Uterus (tissue), 4 donors: ENCODE measurements around the gene TMC8. TPM values are rescaled to one million over a fixed set of nuclear protein-coding genes. Genes with fewer than 3 reads are reported as not detected.
"Not testable (repeated sequence)": the region's sequence is repeated elsewhere in the genome, so short reads cannot be mapped to it uniquely, and the experiment has no call there.

Experiments used
- DNase-seq, 2 donors: peaks; one replicate each; pipeline ENCODE4 v3.0.0-alpha.2; 2019 to 2020
- H3K27ac ChIP-seq, 2 donors: fragments of 200-600 bp; sonication (generic); 1 replicate in 1 of 2; 2 replicates in 1 of 2; pipeline ENCODE4 v1.5.1; 2016 to 2018
- H3K27me3 ChIP-seq, 2 donors: fragments of 200-600 bp; sonication (generic); one replicate each; pipeline ENCODE4 v1.5.1; 2018 to 2019; ENCODE audit warnings: control low read depth in 1 of 2
- H3K36me3 ChIP-seq, 2 donors: fragments of 200-600 bp; sonication (generic); one replicate each; pipeline ENCODE4 v1.5.1; 2019; ENCODE audit warnings: control low read depth in 1 of 2
- H3K4me1 ChIP-seq, 2 donors: fragments of 200-600 bp; sonication (generic); one replicate each; pipeline ENCODE4 v1.5.1; 2018 to 2019; ENCODE audit warnings: control low read depth in 1 of 2
- H3K4me3 ChIP-seq, 2 donors: fragments of 200-600 bp; sonication (generic); 1 replicate in 1 of 2; 2 replicates in 1 of 2; pipeline ENCODE4 v1.5.1; 2018 to 2019; ENCODE audit warnings: mild to moderate bottlenecking in 1 of 2
- H3K9me3 ChIP-seq, 2 donors: fragments of 200-600 bp; sonication (generic); one replicate each; pipeline ENCODE4 v1.5.1; 2019; ENCODE audit warnings: control low read depth in 1 of 2
- POLR2A ChIP-seq, 2 donors: fragments of 450-650 bp; IDR thresholded peaks; one replicate each; pipeline ENCODE4 v1.6.1; 2016; ENCODE audit warnings: antibody characterized with exemption in 2 of 2, mild to moderate bottlenecking in 1 of 2, moderate library complexity in 1 of 2
- intact Hi-C: fragments of 100-400 bp; cut with DNase I; formaldehyde crosslinking; loops from one replicate; pipeline ENCODE4 v1.15.1; 2023; ENCODE audit warnings: low total_unique reads
- total RNA-seq, 4 donors: library from RNA; depleted of rRNA in 3 of 4; stranded (reverse); fragments of >200 nt in 3 of 4; gene quantifications; one replicate each; pipeline versions ENCODE4 v1.1.0 to v1.2.4, GENCODE V29; 2014 to 2023
- TF ChIP-seq, protein P1 (sequence below), 4 experiments: fragments of 200-600 bp in 2 of 4; fragments of 450-650 bp in 2 of 4; sonication (generic) in 2 of 4; IDR thresholded peaks; one replicate each; pipeline ENCODE4 v1.5.1; 2016 to 2019; ENCODE audit warnings: antibody characterized with exemption in 4 of 4, mild to moderate bottlenecking in 2 of 4, moderate library complexity in 1 of 4
- donor health status: DM: yes; HTN: yes; CAD: no.

The TMC8 gene, protein sequence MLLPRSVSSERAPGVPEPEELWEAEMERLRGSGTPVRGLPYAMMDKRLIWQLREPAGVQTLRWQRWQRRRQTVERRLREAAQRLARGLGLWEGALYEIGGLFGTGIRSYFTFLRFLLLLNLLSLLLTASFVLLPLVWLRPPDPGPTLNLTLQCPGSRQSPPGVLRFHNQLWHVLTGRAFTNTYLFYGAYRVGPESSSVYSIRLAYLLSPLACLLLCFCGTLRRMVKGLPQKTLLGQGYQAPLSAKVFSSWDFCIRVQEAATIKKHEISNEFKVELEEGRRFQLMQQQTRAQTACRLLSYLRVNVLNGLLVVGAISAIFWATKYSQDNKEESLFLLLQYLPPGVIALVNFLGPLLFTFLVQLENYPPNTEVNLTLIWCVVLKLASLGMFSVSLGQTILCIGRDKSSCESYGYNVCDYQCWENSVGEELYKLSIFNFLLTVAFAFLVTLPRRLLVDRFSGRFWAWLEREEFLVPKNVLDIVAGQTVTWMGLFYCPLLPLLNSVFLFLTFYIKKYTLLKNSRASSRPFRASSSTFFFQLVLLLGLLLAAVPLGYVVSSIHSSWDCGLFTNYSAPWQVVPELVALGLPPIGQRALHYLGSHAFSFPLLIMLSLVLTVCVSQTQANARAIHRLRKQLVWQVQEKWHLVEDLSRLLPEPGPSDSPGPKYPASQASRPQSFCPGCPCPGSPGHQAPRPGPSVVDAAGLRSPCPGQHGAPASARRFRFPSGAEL
- total RNA-seq, result 10 to 100 TPM in 1 of 4 donors, 1 to 10 TPM in 2, under 1 TPM in 1; 0.51 to 20.1 (median 3.1) TPM

DNA sequence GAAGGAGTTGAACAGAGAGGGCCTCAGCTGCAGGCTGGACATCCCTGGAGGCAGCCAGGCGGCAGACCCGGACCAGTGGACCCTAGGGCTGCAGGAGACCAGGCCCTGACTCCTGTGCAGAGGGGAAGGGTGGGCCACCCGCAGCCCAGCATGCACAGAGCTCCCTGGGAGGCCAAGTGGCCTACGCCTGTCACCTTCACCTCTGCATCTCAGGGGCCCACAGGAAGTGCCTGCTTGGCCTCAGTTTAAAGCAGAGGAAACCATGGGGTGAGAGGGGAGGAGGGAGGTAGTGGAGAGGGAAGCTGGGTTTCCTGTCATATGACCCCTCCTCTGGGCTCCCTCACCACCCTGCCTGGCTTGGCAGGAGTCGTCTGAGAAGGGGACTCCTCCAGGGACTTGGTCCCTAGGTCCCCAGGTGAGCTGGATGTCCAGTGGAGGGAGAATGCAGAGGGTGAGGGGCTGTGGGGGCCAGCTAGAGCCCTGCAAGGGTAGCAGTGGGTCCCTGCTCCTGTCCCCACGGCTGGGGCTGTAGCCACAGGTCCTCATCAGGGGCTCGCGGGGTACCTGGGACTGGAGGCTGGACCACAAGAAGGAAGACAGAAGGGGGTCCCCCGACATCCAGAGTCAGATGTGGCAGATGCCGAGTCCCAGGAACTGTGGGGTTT, at the start of gene TMC8:
Gene TMC8 (plus strand): TSS at position 335 of the 665 bp plus-strand sequence. CDS start 818 bp downstream, outside the sequence.
- Histone ChIP-seq H3K36me3 (no peaks in the 10 kb centered on the region), H3K27ac (peak within 1 kb of the TSS in 1 of 2 donors; percentile 27), H3K27me3 (peaks cover 0 to 10% of the 10 kb centered on the region in 2 donors), H3K9me3 (no peaks in the 10 kb centered on the region), H3K4me3 (no peak within 1 kb of the TSS), H3K4me1 (peaks cover 0 to 18% of the 10 kb centered on the region in 2 donors)
- DNase-seq, result no peak
- intact Hi-C loops, result no loop called here
- no peak for TF ChIP-seq POLR2A (IDR thresholded peaks at IDR 0.05)
- TF ChIP-seq, protein P1, sequence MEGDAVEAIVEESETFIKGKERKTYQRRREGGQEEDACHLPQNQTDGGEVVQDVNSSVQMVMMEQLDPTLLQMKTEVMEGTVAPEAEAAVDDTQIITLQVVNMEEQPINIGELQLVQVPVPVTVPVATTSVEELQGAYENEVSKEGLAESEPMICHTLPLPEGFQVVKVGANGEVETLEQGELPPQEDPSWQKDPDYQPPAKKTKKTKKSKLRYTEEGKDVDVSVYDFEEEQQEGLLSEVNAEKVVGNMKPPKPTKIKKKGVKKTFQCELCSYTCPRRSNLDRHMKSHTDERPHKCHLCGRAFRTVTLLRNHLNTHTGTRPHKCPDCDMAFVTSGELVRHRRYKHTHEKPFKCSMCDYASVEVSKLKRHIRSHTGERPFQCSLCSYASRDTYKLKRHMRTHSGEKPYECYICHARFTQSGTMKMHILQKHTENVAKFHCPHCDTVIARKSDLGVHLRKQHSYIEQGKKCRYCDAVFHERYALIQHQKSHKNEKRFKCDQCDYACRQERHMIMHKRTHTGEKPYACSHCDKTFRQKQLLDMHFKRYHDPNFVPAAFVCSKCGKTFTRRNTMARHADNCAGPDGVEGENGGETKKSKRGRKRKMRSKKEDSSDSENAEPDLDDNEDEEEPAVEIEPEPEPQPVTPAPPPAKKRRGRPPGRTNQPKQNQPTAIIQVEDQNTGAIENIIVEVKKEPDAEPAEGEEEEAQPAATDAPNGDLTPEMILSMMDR (IDR thresholded peaks at IDR 0.05), result no peak

DNA sequence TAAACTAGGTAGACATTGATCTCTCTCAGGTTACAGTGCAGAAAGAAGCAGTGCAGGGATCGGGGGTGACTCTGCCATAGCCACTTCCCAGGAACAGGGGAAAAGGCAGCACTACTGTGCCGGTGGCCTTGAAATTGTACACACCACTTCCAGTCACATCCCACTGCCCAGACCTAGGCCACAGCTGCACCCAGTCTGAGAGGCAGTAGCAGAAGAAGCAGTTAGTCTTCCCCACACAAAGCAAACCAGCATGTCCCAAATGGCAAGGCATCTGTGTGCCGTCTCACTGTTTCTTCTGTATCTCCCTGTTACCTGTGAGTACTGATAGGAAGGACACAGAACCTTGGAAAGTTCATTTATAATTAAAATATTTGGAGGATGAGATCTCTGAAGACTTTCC, 49.0 kb upstream of the TMC8 start:
- no peak overlapping the region for H3K4me3 ChIP-seq
- H3K9me3 ChIP-seq, result no peaks in the 10 kb centered on the region
- DNase-seq, result no peak
- no peaks in the 10 kb centered on the region for H3K36me3 ChIP-seq
- H3K4me1 ChIP-seq, result no peaks in the 10 kb centered on the region
- no peak overlapping the region for H3K27ac ChIP-seq
- H3K27me3 ChIP-seq, result no peaks in the 10 kb centered on the region
- intact Hi-C loops, result no loop called here
- TF ChIP-seq, protein P1 (IDR thresholded peaks at IDR 0.05), result no peak
- TF ChIP-seq POLR2A (IDR thresholded peaks at IDR 0.05), result no peak

DNA sequence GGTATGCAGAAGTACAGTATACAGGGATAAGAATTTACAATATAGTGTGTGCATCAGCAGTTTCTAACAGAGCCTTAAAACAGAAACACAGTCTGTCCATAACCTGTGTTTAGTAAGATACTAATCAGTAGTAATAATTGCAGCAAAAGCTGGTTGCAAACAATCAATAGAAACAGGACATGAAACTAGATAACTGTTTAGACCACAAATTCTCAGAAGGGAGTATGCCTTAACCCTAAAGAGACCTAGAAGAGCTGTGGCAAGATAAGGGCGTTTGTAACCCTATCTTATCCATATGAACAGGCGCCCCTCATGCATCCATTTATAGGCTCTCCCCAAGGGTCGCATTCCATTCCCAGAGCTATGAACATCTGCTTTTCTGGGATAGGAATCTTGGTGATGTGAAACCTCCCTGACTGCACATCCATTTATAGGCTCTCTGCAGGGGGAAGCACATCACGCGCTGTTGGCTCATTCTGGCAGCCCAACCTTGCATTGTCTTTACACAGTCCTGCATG, 48.2 kb upstream of the TMC8 start:
- intact Hi-C loops, H3K4me3 ChIP-seq, H3K27ac ChIP-seq, DNase-seq, H3K27me3 ChIP-seq, H3K36me3 ChIP-seq, H3K4me1 ChIP-seq, H3K9me3 ChIP-seq: not testable (repeated sequence)

DNA sequence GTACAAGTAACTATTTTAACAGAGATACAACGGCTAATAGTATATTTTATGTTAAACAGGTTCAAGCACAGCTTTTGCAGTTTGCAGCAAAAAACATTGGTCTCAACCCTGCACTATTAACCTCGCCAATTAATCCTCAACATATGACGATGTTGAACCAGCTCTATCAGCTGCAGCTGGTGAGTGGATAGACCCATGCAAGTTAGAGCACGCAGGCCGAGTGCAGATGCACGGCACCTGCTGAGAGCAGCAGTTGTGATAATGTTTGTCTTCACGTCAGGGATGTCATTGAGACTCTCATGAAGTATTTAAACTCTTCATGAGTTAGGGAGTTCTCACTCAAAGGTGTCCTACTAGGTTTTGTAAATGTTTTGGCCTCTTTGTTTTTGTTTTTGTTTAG, 47.6 kb upstream of the TMC8 start:
- Histone ChIP-seq H3K27me3 (no peaks in the 10 kb centered on the region), H3K4me3 (no peak overlapping the region), H3K36me3 (no peaks in the 10 kb centered on the region), H3K9me3 (no peaks in the 10 kb centered on the region), H3K4me1 (no peaks in the 10 kb centered on the region), H3K27ac (no peak overlapping the region)
- TF ChIP-seq, protein P1 (IDR thresholded peaks at IDR 0.05), result no peak
- no peak for TF ChIP-seq POLR2A (IDR thresholded peaks at IDR 0.05)
- DNase-seq, result no peak
- intact Hi-C loops, result no loop called here

DNA sequence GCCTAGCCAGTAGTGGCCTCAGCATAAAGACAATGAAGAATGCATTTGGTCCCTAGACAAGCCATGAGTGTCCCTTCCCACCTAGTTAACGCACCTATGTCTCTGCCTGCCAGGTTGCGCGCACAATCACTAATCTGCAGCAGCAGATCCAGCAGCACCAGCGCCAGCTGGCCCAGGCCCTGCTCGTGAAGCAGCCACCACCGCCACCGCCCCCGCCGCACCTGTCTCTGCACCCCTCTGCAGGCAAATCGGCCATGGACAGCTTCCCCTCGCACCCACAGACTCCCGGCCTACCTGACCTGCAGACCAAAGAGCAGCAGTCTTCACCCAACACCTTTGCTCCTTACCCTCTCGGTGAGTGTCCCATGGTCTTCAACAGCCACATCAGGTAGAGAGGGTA, 43.8 kb upstream of the TMC8 start:
- Histone ChIP-seq H3K27ac (no peak overlapping the region), H3K4me1 (no peaks in the 10 kb centered on the region), H3K9me3 (no peaks in the 10 kb centered on the region), H3K4me3 (no peak overlapping the region), H3K36me3 (no peaks in the 10 kb centered on the region), H3K27me3 (no peaks in the 10 kb centered on the region)
- no peak for DNase-seq
- intact Hi-C loops, result no loop called here
- TF ChIP-seq POLR2A (IDR thresholded peaks at IDR 0.05), result no peak
- TF ChIP-seq, protein P1 (IDR thresholded peaks at IDR 0.05), result no peak
